OCI-LY1 (cell line): ENCODE data around the gene TMEM179B.
"Not testable (repeated sequence)": the region's sequence is repeated elsewhere in the genome, so short reads cannot be mapped to it uniquely, and the experiment has no call there.

ENCODE experiments used
- H2AFZ ChIP-seq: fragments of 200-600 bp; sonication (generic), shearing (Covaris generic); 2 replicates; pipeline ENCODE4 v1.6.0; 2014; ENCODE audit warnings: antibody characterized with exemption, mild to moderate bottlenecking, low read length
- H3F3A ChIP-seq: fragments of 200-600 bp; sonication (generic), shearing (Covaris generic); 2 replicates; pipeline ENCODE4 v1.6.0; 2014; ENCODE audit warnings: mild to moderate bottlenecking, antibody characterized with exemption, low read length, moderate library complexity; ENCODE audit not compliant: insufficient read depth
- H3K27ac ChIP-seq: fragments of 200-600 bp; sonication (generic); 2 replicates; pipeline ENCODE4 v1.5.1; 2014; ENCODE audit warnings: low read length, mixed run types, mild to moderate bottlenecking, low read depth; ENCODE audit not compliant: poor library complexity, severe bottlenecking
- H3K27me3 ChIP-seq: fragments of 200-600 bp; sonication (generic); 2 replicates; pipeline ENCODE4 v1.6.0; 2014; ENCODE audit warnings: antibody characterized with exemption, mild to moderate bottlenecking, low read length, moderate library complexity; ENCODE audit not compliant: insufficient read depth
- H3K36me3 ChIP-seq: fragments of 200-600 bp; sonication (generic); 2 replicates; pipeline ENCODE4 v1.6.1; 2014; ENCODE audit warnings: mild to moderate bottlenecking, antibody characterized with exemption, low read length, moderate library complexity, mixed read lengths; ENCODE audit not compliant: insufficient read depth
- H3K4me1 ChIP-seq: fragments of 200-600 bp; sonication (generic); 2 replicates; pipeline ENCODE4 v1.5.1; 2014; ENCODE audit warnings: mild to moderate bottlenecking, low read length, moderate library complexity; ENCODE audit not compliant: insufficient read depth, severe bottlenecking
- H3K4me2 ChIP-seq: fragments of 200-600 bp; sonication (generic), shearing (Covaris generic); 2 replicates; pipeline ENCODE4 v1.6.1; 2014; ENCODE audit warnings: low read length
- H3K4me3 ChIP-seq: fragments of 200-600 bp; sonication (generic); 2 replicates; pipeline ENCODE4 v1.5.1; 2014; ENCODE audit warnings: low read length, low read depth, mild to moderate bottlenecking, mixed read lengths; ENCODE audit not compliant: poor library complexity, severe bottlenecking
- H3K79me2 ChIP-seq: fragments of 200-600 bp; shearing (Covaris generic); 2 replicates; pipeline ENCODE4 v1.6.1; 2016; ENCODE audit warnings: mixed run types, low read length, mixed read lengths; ENCODE audit not compliant: insufficient read depth
- H3K9ac ChIP-seq: fragments of 200-600 bp; sonication (generic), shearing (Covaris generic); 2 replicates; pipeline ENCODE4 v1.6.1; 2014; ENCODE audit warnings: mild to moderate bottlenecking, low read length, mixed read lengths
- H3K9me2 ChIP-seq: fragments of 200-600 bp; sonication (generic), shearing (Covaris generic); 2 replicates; pipeline ENCODE4 v1.6.1; 2014; ENCODE audit warnings: low read depth, mild to moderate bottlenecking, low read length, mixed read lengths
- H3K9me3 ChIP-seq: fragments of 200-600 bp; shearing (Covaris generic); 2 replicates; pipeline ENCODE4 v1.6.1; 2014; ENCODE audit warnings: low read length, mixed read lengths
- H4K20me1 ChIP-seq: fragments of 200-600 bp; sonication (generic), shearing (Covaris generic); 2 replicates; pipeline ENCODE4 v1.6.0; 2016; ENCODE audit warnings: mild to moderate bottlenecking, low read length; ENCODE audit not compliant: insufficient read depth
- EZH2 ChIP-seq: fragments of 200-600 bp; sonication (generic), shearing (Covaris generic); IDR thresholded peaks from 2 replicates; pipeline ENCODE4 v1.8.0; 2017; ENCODE audit warnings: borderline replicate concordance, mixed run types, mild to moderate bottlenecking, antibody characterized with exemption, low read length, moderate library complexity, mixed read lengths
- TF ChIP-seq, protein P1 (sequence below): fragments of 200-600 bp; sonication (generic), shearing (Covaris generic); IDR thresholded peaks from 2 replicates; pipeline ENCODE4 v1.5.1; 2017; ENCODE audit warnings: mild to moderate bottlenecking, antibody characterized with exemption, low read length, moderate library complexity, mixed read lengths

TMEM179B gene

DNA sequence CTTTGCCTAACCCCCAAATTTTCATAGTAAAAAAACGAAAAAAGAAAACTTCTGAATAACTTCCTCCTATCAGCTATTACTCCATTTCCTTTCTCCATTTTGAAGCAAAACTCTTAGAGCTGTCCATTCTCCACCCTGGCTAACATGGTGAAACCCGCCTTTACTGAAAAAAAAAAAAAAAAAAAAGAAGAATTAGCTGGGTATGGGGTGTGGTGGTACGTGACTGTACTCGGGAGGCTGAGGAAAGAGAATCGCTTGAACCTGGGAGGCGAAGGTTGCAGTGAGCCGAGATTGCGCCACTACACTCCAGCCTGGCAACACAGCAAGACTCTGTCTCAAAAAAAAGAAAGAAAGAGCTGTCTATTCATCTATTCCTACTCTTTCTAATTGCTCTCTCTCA is 29.4 kb downstream of the TMEM179B start:
- peaks cover 50% of the 10 kb centered on the region for H3K36me3 ChIP-seq
- no peak overlapping the region for H3K27ac ChIP-seq
- no peak overlapping the region for H3K9ac ChIP-seq
- H3K4me1 ChIP-seq: no peaks in the 10 kb centered on the region
- H3F3A ChIP-seq: no peaks in the 10 kb centered on the region
- H4K20me1 ChIP-seq: no peaks in the 10 kb centered on the region
- H3K9me2 ChIP-seq: no peaks in the 10 kb centered on the region
- no peak overlapping the region for H3K4me2 ChIP-seq
- no peaks in the 10 kb centered on the region for H3K9me3 ChIP-seq
- H3K27me3 ChIP-seq: no peaks in the 10 kb centered on the region
- TF ChIP-seq, protein P1, sequence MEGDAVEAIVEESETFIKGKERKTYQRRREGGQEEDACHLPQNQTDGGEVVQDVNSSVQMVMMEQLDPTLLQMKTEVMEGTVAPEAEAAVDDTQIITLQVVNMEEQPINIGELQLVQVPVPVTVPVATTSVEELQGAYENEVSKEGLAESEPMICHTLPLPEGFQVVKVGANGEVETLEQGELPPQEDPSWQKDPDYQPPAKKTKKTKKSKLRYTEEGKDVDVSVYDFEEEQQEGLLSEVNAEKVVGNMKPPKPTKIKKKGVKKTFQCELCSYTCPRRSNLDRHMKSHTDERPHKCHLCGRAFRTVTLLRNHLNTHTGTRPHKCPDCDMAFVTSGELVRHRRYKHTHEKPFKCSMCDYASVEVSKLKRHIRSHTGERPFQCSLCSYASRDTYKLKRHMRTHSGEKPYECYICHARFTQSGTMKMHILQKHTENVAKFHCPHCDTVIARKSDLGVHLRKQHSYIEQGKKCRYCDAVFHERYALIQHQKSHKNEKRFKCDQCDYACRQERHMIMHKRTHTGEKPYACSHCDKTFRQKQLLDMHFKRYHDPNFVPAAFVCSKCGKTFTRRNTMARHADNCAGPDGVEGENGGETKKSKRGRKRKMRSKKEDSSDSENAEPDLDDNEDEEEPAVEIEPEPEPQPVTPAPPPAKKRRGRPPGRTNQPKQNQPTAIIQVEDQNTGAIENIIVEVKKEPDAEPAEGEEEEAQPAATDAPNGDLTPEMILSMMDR: no peak
- no peak for TF ChIP-seq EZH2
- H3K79me2 ChIP-seq: no peaks in the 10 kb centered on the region
- H2AFZ ChIP-seq: no peak overlapping the region
- H3K4me3 ChIP-seq: no peak overlapping the region

DNA sequence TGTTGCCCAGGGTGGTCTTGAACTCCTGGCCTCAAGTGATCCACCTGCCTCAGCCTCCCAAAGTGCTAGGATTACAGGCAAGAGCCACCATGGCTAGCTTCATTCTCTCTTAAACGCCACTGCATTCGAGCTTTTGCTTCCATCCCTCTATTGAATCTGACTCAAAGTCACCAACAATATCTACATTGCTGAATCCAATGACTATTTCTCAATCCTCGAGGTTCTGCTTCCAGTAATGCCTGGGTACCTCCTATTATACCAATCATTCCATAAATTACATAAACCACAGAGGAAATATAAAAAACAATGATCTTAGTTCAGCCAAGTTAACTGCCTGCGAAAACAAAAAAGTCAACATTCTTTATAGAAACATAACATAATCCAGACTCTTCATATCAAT is 29.9 kb downstream of the TMEM179B start:
- H3K4me2 ChIP-seq: no peak overlapping the region
- H3K4me1 ChIP-seq: no peaks in the 10 kb centered on the region
- no peak overlapping the region for H3K9ac ChIP-seq
- no peak for TF ChIP-seq EZH2
- TF ChIP-seq, protein P1: no peak
- no peaks in the 10 kb centered on the region for H3F3A ChIP-seq
- H3K4me3 ChIP-seq: no peak overlapping the region
- no peaks in the 10 kb centered on the region for H4K20me1 ChIP-seq
- H3K27ac ChIP-seq: no peak overlapping the region
- H2AFZ ChIP-seq: no peak overlapping the region
- peaks cover 52% of the 10 kb centered on the region for H3K36me3 ChIP-seq
- H3K79me2 ChIP-seq: no peaks in the 10 kb centered on the region
- H3K9me2 ChIP-seq: no peaks in the 10 kb centered on the region
- H3K27me3 ChIP-seq: no peaks in the 10 kb centered on the region
- H3K9me3 ChIP-seq: no peaks in the 10 kb centered on the region

DNA sequence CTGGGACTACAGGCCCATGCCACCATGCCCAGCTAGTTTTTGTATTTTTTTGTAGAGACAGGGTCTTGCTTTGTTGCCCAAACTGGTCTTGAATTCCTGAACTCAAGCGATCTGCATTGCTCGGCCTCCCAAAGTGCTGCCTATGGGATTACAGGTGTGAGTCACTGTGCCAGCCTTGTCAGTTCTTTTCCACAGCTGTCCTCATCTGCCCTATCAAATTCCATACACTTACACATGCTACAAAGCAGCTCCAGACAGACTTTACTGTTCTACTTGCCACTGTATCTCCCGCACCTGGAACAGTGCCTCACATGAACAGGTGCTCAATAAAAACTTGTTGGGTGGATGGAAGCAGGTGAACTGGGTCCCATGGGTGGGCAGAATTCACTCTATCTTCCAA is 36.5 kb downstream of the TMEM179B start:
- no peak overlapping the region for H3K4me2 ChIP-seq
- H4K20me1 ChIP-seq: no peaks in the 10 kb centered on the region
- H3F3A ChIP-seq: no peaks in the 10 kb centered on the region
- H3K27ac ChIP-seq: no peak overlapping the region
- H3K79me2 ChIP-seq: no peaks in the 10 kb centered on the region
- no peak for TF ChIP-seq EZH2
- TF ChIP-seq, protein P1: no peak
- H3K9me2 ChIP-seq: no peaks in the 10 kb centered on the region
- H3K9ac ChIP-seq: no peak overlapping the region
- no peak overlapping the region for H3K4me3 ChIP-seq
- no peaks in the 10 kb centered on the region for H3K9me3 ChIP-seq
- no peaks in the 10 kb centered on the region for H3K27me3 ChIP-seq
- no peak overlapping the region for H2AFZ ChIP-seq
- H3K36me3 ChIP-seq: peaks cover 80% of the 10 kb centered on the region
- no peaks in the 10 kb centered on the region for H3K4me1 ChIP-seq

DNA sequence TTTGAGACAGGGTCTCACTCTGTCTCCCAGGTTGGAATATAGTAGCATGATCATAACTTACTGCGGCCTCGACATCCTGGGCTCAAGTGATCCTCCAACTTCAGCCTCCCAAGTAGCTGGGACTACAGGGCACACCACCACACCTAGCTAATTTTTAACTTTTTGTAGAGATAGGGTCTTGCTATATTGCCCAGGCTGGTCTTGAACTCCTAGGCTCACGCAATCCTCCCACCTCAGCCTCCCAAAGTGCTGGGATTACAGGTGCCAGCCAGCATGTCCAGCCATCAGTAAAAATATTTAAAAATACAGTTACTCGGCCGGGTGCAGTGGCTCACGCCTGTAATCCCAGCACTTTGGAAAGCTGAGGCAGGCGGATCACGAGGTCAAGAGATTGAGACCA is 40.9 kb downstream of the TMEM179B start:
- Histone ChIP-seq H3K79me2 (peaks cover 13% of the 10 kb centered on the region), H3K4me1 (peaks cover 18% of the 10 kb centered on the region), H3K36me3 (peaks cover 43% of the 10 kb centered on the region)
- H3K27me3 ChIP-seq, H3K4me3 ChIP-seq, H3K4me2 ChIP-seq, H4K20me1 ChIP-seq, H2AFZ ChIP-seq, H3K9me3 ChIP-seq, H3K9me2 ChIP-seq, H3K27ac ChIP-seq, H3F3A ChIP-seq, H3K9ac ChIP-seq: not testable (repeated sequence)
